Stomach smooth muscle (tissue), 2 donors: ENCODE data around the gene FAM174B.

Experiments
- H3K27ac ChIP-seq: one replicate; pipeline ENCODE4 v1.7.0; 2013; ENCODE audit warnings: mild to moderate bottlenecking, low read length, inconsistent platforms
- H3K27me3 ChIP-seq, 2 donors: one replicate each; pipeline ENCODE4 v1.7.0; 2013; ENCODE audit warnings: low read length in 2 of 2; ENCODE audit not compliant: insufficient read depth in 2 of 2, control insufficient read depth in 1 of 2
- H3K36me3 ChIP-seq, 2 donors: one replicate each; pipeline ENCODE4 v1.7.0; 2013; ENCODE audit warnings: low read length in 2 of 2; ENCODE audit not compliant: control insufficient read depth in 2 of 2, insufficient read depth in 2 of 2
- H3K4me1 ChIP-seq: one replicate; pipeline ENCODE4 v1.7.0; 2013; ENCODE audit warnings: low read length; ENCODE audit not compliant: control insufficient read depth, insufficient read depth
- H3K4me3 ChIP-seq, 2 donors: one replicate each; pipeline ENCODE4 v1.7.0; 2013; ENCODE audit warnings: low read length in 2 of 2
- H3K9ac ChIP-seq, 2 donors: one replicate each; pipeline ENCODE4 v1.7.0; 2013; ENCODE audit warnings: low read length in 2 of 2, mild to moderate bottlenecking in 1 of 2
- H3K9me3 ChIP-seq, 2 donors: one replicate each; pipeline ENCODE4 v1.7.0; 2013; ENCODE audit warnings: low read length in 2 of 2; ENCODE audit not compliant: control insufficient read depth in 2 of 2
- donor health status: healthy.
- donor health status: Pancreatic carcinoma.

Gene FAM174B

DNA sequence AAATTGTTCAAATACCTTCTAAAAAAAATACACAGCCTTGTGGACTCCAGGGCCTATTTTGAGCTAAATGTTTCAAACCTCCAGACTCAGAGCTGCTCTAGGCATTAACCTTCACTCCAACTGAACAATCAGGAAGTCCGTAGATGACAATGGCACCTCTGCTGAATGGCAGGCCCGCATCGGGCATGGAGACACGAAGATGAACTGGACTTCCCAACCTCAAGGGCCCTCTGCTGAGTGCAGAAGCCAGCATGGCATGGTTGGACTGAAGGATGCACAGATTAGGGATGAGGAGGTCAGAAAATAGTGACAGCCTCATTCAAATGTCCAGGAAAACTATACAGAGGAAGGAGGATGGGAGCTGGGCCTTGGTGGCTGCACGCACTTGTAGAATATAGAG is 2.2 kb downstream of the FAM174B start:
- Histone ChIP-seq H3K9me3 (no peaks in the 10 kb centered on the region), H3K27ac (no peak overlapping the region), H3K4me1 (peaks cover 40% of the 10 kb centered on the region), H3K4me3 (no peak overlapping the region), H3K27me3 (no peaks in the 10 kb centered on the region), H3K36me3 (no peaks in the 10 kb centered on the region), H3K9ac (no peak overlapping the region)

DNA sequence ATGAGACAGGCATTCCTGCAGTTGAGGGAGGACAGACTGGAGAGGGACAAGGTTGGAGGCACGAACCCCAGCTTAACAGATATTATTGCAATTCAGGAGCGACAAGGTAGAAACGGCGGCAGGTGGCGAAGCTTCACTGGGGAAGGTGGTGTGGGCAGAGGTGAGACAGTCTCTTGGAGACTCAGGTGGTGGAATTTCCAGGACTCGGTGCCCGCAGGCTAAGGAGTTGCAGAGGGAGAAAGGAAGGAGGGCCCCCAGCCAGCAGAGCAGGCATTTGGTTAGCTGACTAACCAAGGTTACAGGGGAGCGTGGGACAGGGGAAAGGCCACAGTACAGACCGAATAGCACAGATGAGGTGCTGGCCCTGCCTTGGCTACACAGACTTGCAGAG is 3.0 kb downstream of the FAM174B start:
- H3K4me3 ChIP-seq = no peak overlapping the region
- no peak overlapping the region for H3K9ac ChIP-seq
- H3K4me1 ChIP-seq = peaks cover 40% of the 10 kb centered on the region
- no peaks in the 10 kb centered on the region for H3K36me3 ChIP-seq
- H3K27me3 ChIP-seq = no peaks in the 10 kb centered on the region
- no peak overlapping the region for H3K27ac ChIP-seq
- no peaks in the 10 kb centered on the region for H3K9me3 ChIP-seq

DNA sequence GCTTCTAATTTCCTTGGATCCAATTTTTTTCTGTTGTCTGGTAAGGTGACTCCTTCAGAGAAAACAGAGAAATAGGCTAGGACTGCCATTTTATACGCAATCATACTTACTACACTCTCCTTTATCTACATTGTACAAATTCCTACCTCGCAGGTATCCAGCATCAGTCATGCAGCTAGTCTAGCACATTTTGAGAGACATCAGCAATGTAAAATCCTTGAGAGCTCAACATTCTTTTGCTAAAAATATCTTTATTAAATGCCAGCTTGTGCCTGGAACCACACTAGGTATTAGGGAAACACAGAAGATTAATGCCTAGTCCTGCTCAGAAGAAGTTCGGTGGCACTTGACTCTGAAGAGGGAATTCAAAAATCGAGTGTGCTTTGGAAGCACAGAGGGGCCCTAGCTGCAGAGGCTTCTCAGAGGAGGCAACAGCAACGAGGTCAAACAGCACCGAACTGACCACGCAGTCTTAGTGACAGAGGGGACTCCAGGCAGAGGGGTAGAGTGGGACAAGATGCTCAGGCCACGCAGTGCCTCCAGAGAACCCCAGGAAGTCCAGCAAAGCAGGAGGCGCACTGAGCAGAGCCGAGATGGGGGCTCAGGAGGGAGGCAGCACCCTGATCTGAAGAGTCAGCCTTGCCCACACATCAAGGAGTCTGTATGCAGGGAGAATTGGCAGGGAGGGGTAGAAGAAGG is 3.5 kb downstream of the FAM174B start:
- Histone ChIP-seq H3K4me1 (peaks cover 40% of the 10 kb centered on the region), H3K4me3 (no peak overlapping the region), H3K27ac (no peak overlapping the region), H3K9me3 (no peaks in the 10 kb centered on the region), H3K9ac (no peak overlapping the region), H3K27me3 (no peaks in the 10 kb centered on the region), H3K36me3 (no peaks in the 10 kb centered on the region)

DNA sequence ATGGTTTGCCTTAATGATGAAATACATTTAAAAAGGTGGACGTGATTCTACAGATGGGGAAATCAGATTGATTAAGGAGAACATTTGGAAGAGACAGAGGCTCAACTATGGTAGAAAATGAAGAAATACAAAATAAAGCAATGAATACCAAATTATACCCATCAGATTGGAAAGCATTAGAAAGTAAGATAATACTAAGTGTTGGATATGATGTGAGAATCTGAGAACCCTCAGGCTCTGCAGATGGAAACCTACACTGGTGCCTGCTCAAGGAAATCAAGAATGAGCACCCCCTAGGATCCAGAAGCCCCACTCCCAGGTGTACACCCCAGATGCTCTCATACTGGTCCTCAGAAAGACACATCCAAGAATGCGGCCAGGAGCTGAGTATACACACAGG is 4.6 kb downstream of the FAM174B start:
- no peaks in the 10 kb centered on the region for H3K9me3 ChIP-seq
- H3K27me3 ChIP-seq = no peaks in the 10 kb centered on the region
- no peaks in the 10 kb centered on the region for H3K36me3 ChIP-seq
- peaks cover 33% of the 10 kb centered on the region for H3K4me1 ChIP-seq
- no peak overlapping the region for H3K9ac ChIP-seq
- no peak overlapping the region for H3K4me3 ChIP-seq
- H3K27ac ChIP-seq = no peak overlapping the region

DNA sequence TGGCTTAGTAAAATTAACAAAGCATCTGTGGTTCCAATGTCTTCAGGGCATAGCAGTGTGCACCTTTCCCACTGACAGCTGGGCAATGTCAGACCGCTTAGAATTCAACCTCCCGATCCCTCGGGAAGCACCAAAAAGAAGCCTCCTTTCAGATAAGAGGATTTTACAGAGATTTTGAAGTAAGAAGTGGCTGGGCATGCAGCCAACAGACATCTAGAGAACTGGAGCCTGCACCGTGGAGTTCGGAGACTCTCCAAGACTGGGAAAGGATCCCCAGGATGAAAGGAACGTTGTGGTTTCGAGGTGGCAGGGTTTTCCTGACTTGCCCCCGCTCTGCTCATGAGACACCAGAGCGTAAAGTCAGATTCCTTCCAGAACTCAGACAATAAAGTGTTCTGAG is 5.3 kb downstream of the FAM174B start:
- Histone ChIP-seq H3K4me1 (peaks cover 30% of the 10 kb centered on the region), H3K27me3 (no peaks in the 10 kb centered on the region), H3K36me3 (no peaks in the 10 kb centered on the region), H3K9ac (no peak overlapping the region), H3K9me3 (no peaks in the 10 kb centered on the region), H3K27ac (no peak overlapping the region), H3K4me3 (peak overlapping the region in 1 of 2 donors; percentile 40)

DNA sequence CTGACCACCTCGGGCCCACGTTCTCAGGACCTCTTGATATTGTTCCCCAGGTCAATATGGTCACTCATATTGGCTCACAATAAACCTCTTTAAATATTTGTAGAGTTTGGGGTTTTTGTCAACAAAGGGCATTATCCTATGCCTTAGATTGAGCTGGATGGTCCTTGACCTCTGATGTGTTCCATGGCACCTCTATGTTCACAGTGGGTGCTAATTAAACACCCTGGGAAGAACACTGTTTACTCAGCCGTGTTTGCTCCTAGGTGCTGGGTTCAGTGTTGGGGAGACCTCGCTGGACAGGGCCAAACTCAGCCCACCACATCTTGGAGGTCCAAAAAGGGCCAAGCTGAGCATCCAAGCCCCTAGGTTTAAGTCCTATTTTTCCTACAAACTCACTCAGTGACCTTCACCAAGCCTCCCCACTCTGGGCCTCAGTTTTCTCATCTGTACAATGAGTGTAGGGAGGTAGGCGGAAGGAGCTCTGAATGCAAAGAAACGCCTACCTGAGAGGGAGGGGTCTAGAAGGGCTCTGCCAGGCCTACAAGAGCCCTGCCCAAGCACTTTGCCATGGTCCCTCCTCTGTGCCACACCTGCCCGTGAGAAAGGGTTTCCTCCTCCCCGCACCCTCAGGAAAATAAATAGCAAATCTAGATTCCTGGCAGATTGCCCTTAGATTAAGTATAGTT is 7.2 kb downstream of the FAM174B start:
- peaks cover 19% of the 10 kb centered on the region for H3K4me1 ChIP-seq
- H3K9me3 ChIP-seq = no peaks in the 10 kb centered on the region
- no peaks in the 10 kb centered on the region for H3K36me3 ChIP-seq
- no peak overlapping the region for H3K9ac ChIP-seq
- H3K4me3 ChIP-seq = no peak overlapping the region
- H3K27ac ChIP-seq = no peak overlapping the region
- H3K27me3 ChIP-seq = no peaks in the 10 kb centered on the region

DNA sequence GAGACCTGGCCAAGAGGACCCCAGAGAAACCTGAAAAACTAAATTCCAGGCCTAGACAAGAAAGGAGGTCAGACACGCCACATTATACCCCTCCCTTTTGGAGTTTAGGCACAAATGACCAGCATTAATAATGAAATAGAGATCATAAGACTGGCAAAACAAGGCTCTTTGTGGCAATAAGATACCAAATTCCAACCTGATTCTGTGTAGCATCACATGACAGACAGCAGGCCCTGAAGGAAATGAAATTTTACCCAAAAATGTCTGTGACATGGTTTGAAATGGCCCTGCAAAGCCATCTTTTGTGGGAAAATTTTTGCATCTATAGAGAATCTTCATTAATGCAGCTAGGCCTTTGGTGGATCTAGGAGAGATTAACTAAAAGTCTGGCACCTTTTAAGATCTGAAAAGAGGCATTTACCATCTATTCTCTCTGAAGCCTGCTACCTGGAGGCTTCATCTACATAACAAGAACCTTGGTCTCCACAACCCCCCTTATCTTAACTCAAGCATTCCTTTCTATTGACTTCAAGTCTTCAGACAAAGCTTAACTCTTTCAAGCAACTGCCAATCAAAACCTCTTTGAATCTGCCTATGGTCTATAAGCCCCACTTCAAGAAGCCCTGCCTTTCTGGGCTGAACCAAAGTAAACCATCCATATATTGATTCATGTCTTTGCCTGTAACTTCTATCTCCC is 8.0 kb downstream of the FAM174B start:
- H3K9ac ChIP-seq = no peak overlapping the region
- no peak overlapping the region for H3K27ac ChIP-seq
- no peaks in the 10 kb centered on the region for H3K27me3 ChIP-seq
- no peaks in the 10 kb centered on the region for H3K36me3 ChIP-seq
- H3K9me3 ChIP-seq = no peaks in the 10 kb centered on the region
- H3K4me1 ChIP-seq = peaks cover 17% of the 10 kb centered on the region
- no peak overlapping the region for H3K4me3 ChIP-seq

DNA sequence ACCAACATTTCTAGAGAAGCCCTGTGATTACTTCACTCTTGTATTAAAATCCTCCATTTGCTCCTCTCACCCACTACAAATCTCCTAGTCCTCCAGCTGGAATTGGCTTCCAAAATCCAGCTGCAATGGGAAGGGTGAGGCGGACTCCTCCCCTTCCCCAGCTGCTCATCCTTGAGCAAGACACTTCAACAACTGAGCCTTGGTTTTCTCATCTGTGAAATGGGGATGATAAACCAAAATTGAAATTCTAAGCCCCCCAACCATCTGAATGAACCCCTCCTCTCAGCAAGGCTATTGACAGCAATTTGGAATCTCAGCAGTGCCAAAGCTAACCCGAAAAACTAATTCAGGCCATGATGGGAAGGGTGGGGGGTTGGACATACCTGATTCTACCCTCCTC is 9.4 kb downstream of the FAM174B start:
- no peaks in the 10 kb centered on the region for H3K27me3 ChIP-seq
- H3K4me1 ChIP-seq = peaks cover 10% of the 10 kb centered on the region
- no peak overlapping the region for H3K4me3 ChIP-seq
- H3K27ac ChIP-seq = no peak overlapping the region
- H3K36me3 ChIP-seq = no peaks in the 10 kb centered on the region
- H3K9ac ChIP-seq = no peak overlapping the region
- H3K9me3 ChIP-seq = no peaks in the 10 kb centered on the region

DNA sequence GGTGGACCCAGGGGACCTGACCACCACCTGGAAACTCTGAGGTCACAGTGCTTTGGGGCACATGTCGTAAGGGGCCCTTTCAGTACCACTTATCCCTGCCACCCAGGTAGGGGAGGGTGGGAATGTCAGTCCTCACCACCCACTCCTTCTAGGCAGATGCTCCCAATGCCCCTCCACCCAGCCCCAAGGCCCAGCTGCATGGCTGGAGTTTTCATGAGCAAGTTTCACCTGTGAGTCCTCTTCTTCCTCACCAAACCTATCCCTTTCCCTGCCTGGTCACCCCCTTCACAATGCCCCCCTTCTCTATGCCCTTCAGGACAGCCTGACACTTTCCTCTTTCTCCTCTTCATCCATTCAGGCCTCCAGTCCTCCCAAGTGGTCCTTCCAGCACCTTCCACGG is 9.8 kb downstream of the FAM174B start:
- no peak overlapping the region for H3K9ac ChIP-seq
- peaks cover 10% of the 10 kb centered on the region for H3K4me1 ChIP-seq
- no peaks in the 10 kb centered on the region for H3K9me3 ChIP-seq
- H3K27me3 ChIP-seq = no peaks in the 10 kb centered on the region
- H3K27ac ChIP-seq = no peak overlapping the region
- no peak overlapping the region for H3K4me3 ChIP-seq
- no peaks in the 10 kb centered on the region for H3K36me3 ChIP-seq

DNA sequence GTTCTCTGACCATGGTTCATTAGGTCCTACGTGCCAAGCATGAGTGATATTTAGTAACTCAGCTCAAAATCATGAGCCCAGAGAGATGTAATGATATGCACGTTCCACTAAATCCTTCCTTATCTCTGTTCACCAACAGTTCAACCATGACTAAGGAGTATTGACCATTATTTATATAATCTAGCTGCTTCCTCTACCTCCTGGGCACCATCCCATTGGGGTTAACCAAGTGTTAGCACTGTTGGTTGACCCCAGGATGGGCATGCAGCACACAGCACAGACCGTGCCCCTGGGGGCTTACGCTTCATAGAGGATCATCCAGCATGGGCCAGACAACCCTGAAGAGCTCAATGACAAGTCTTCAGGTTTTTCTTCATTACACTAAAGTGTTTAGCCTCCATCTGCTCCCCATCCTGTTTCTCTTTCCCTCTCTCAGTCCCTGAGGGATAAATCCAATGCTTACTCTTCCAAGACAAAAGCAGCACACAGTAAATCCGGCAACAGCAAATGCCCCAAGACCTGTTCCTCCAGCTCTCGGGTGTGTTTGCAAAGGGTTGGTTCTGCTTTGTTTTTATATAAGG is 10.4 kb downstream of the FAM174B start:
- no peak overlapping the region for H3K27ac ChIP-seq
- H3K4me1 ChIP-seq = peaks cover 4% of the 10 kb centered on the region

More for the DNA sequence above, 10.4 kb downstream of the FAM174B start:
- no peaks in the 10 kb centered on the region for H3K27me3 ChIP-seq
- no peak overlapping the region for H3K9ac ChIP-seq
- H3K9me3 ChIP-seq = no peaks in the 10 kb centered on the region
- H3K36me3 ChIP-seq = no peaks in the 10 kb centered on the region
- H3K4me3 ChIP-seq = no peak overlapping the region
